ENCODE results near the gene PHLDA2. TPM values are rescaled to one million over a fixed set of nuclear protein-coding genes. Genes with fewer than 3 reads are reported as not detected.

The PHLDA2 gene
- polyA plus RNA-seq (2012; ENCODE audit: insufficient read depth, insufficient read length) = not detected

- no peak for DNase-seq (ENCODE audit: low read depth, low spot score)
- H3K4me3 ChIP-seq (ENCODE audit: low read length) = no peak within 1 kb of the TSS
These were observed at the start of gene PHLDA2 for GRCh38 chr11:2928605-2929530. Gene PHLDA2, minus strand, starts transcription at chr11:2929420. Its CDS starts 56 bp downstream, at chr11:2929364.

GRCh38 chr11:2977113-2977512 lies 47.9 kb upstream of the PHLDA2 start:
- no peak for DNase-seq (ENCODE audit: low read depth, low spot score)
- no peak overlapping the region for H3K4me3 ChIP-seq (ENCODE audit: low read length)

GRCh38 chr11:2976294-2977063 lies 47.3 kb upstream of the PHLDA2 start:
- no peak overlapping the region for H3K4me3 ChIP-seq (ENCODE audit: low read length)
- DNase-seq (ENCODE audit: low read depth, low spot score) = no peak

GRCh38 chr11:2975594-2975993 lies 46.4 kb upstream of the PHLDA2 start:
- peak; percentile 39 for DNase-seq (ENCODE audit: low read depth, low spot score)

GRCh38 chr11:2974272-2974671 lies 45.1 kb upstream of the PHLDA2 start:
- no peak overlapping the region for H3K4me3 ChIP-seq (ENCODE audit: low read length)
- no peak for DNase-seq (ENCODE audit: low read depth, low spot score)

More at GRCh38 chr11:2975594-2975993, 46.4 kb upstream of the PHLDA2 start:
- no peak overlapping the region for H3K4me3 ChIP-seq (ENCODE audit: low read length)

- DNase-seq (ENCODE audit: low read depth, low spot score) = no peak
- H3K4me3 ChIP-seq (ENCODE audit: low read length) = no peak overlapping the region
These were observed 39.2 kb upstream of the PHLDA2 start for GRCh38 chr11:2968341-2968900.

GRCh38 chr11:2964782-2965181 lies 35.6 kb upstream of the PHLDA2 start:
- no peak overlapping the region for H3K4me3 ChIP-seq (ENCODE audit: low read length)

GRCh38 chr11:2963761-2964160 lies 34.5 kb upstream of the PHLDA2 start:
- no peak for DNase-seq (ENCODE audit: low read depth, low spot score)
- H3K4me3 ChIP-seq (ENCODE audit: low read length) = no peak overlapping the region

More at GRCh38 chr11:2964782-2965181, 35.6 kb upstream of the PHLDA2 start:
- no peak for DNase-seq (ENCODE audit: low read depth, low spot score)

GRCh38 chr11:2963112-2963754 lies 34.0 kb upstream of the PHLDA2 start:
- no peak for DNase-seq (ENCODE audit: low read depth, low spot score)
- no peak overlapping the region for H3K4me3 ChIP-seq (ENCODE audit: low read length)

- no peak overlapping the region for H3K4me3 ChIP-seq (ENCODE audit: low read length)
- DNase-seq (ENCODE audit: low read depth, low spot score) = no peak
These were observed 31.9 kb upstream of the PHLDA2 start for GRCh38 chr11:2961080-2961479.

- DNase-seq (ENCODE audit: low read depth, low spot score) = no peak
- H3K4me3 ChIP-seq (ENCODE audit: low read length) = no peak overlapping the region
These were observed 30.9 kb upstream of the PHLDA2 start for GRCh38 chr11:2960139-2960538.

GRCh38 chr11:2958251-2958650 lies 29.0 kb upstream of the PHLDA2 start:
- DNase-seq (ENCODE audit: low read depth, low spot score) = no peak
- H3K4me3 ChIP-seq (ENCODE audit: low read length) = no peak overlapping the region

GRCh38 chr11:2955906-2956476 lies 26.8 kb upstream of the PHLDA2 start:
- DNase-seq (ENCODE audit: low read depth, low spot score) = no peak
- no peak overlapping the region for H3K4me3 ChIP-seq (ENCODE audit: low read length)

- DNase-seq (ENCODE audit: low read depth, low spot score) = no peak
These were observed 25.0 kb upstream of the PHLDA2 start for GRCh38 chr11:2954263-2954662.

GRCh38 chr11:2952290-2952689 lies 23.1 kb upstream of the PHLDA2 start:
- DNase-seq (ENCODE audit: low read depth, low spot score) = no peak
- H3K4me3 ChIP-seq (ENCODE audit: low read length) = no peak overlapping the region

More at GRCh38 chr11:2954263-2954662, 25.0 kb upstream of the PHLDA2 start:
- H3K4me3 ChIP-seq (ENCODE audit: low read length) = no peak overlapping the region

- H3K4me3 ChIP-seq (ENCODE audit: low read length) = no peak overlapping the region
- DNase-seq (ENCODE audit: low read depth, low spot score) = no peak
These were observed 22.3 kb upstream of the PHLDA2 start for GRCh38 chr11:2951231-2952110.

GRCh38 chr11:2950825-2951224 lies 21.6 kb upstream of the PHLDA2 start:
- no peak for DNase-seq (ENCODE audit: low read depth, low spot score)
- H3K4me3 ChIP-seq (ENCODE audit: low read length) = no peak overlapping the region

GRCh38 chr11:2949920-2950319 lies 20.7 kb upstream of the PHLDA2 start:
- DNase-seq (ENCODE audit: low read depth, low spot score) = no peak
- no peak overlapping the region for H3K4me3 ChIP-seq (ENCODE audit: low read length)

All from Jurkat, Clone E6-1 (cell line).